SW480 (cell line): Measurements from ENCODE around the gene RNF115.
"Not testable (repeated sequence)": the region's sequence is repeated elsewhere in the genome, so short reads cannot be mapped to it uniquely, and the experiment has no call there.

Experiments used
- DNase-seq: peaks from one replicate; pipeline ENCODE4 v3.0.0-alpha.2; 2016; ENCODE audit warnings: low spot score

Gene RNF115

DNA sequence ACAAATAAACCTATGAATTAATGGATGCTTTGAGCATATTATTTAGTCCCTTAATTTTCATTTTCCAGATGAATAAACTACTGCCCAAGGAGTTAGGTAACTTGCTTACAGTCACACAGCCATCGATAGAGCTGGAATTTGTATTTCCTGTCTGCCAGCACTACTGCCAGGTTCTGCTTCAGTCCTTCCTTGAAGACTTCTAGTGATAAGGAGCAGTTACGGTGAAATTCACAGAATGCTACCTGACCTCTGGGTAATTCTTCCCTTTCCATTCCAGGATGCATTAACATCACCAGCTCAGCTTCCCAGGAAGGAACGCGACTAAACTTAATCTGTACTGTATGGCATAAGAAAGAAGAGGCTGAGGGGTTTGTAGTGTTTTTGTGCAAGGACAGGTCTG lies 93.4 kb downstream of the RNF115 start:
- DNase-seq: no peak

DNA sequence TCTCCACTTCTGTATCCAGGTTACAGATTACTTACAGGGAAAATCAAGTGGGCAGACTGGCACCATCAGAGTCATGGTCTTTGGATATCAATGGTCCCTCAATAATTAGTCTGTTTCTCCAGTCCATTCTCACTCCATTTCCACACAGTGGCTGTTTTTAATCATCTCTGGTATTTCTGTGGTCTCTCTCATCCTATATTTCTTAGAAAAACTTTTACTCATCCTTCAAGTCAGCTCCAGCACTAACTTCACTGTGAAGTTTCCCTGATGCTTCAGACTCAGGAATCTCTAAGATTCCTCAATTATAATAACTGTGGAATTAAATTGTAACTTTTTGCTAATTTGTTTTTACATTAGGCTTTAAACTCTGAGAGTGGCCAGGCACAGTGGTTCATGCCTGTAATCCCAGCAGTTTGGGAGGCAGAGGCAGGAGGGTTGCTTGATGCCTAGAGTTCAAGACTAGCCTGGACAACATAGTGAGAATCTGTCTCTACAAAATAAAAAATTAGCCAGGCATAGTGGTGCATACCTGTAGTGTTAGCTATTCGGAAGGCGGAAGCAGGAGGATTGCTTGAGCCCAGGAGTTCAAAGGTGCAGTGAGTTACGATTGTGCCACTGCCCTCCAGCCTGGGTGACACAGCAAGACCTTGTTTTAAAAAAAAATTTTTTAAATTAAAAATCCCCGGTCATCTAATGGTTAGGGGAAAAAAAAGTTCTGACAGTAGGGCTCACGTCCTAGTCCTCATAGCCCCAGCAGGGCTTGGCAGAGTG lies 94.0 kb downstream of the RNF115 start:
- no peak for DNase-seq

DNA sequence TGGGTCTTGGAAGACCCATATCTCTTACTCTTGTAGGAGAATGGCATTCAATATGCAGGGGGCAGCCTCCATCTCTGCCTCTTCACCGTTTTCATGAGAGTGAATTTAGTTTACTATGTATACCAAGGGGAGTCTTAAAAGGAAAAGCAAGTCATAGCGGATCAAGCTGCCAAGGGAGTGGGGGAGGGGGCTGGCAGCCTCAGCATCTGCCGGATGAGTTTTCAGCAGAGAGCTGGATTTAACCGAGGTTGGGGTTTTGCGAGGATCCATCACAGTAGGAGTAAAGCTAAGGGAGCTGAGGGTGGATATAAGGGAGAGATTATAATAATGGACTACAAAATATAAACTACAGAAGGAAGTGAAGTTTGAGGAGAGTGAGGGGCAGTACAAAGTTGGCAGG lies 94.7 kb downstream of the RNF115 start:
- no peak for DNase-seq

DNA sequence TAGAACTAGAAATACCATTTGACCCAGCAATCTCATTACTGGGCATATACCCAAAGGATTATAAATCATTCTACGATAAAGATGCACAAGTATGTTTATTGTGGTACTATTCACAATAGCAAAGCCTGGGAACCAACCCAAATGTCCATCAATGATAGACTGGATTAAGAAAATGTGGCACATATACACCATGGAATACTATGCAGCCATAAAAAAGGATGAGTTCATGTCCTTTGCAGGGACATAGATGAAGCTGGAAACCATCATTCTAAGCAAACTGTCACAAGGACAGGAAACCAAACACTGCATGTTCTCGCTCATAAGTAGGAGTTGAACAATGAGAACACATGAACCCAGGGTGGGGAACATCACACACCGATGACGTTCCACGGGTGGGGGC lies 97.7 kb downstream of the RNF115 start:
- not testable (repeated sequence) for DNase-seq

DNA sequence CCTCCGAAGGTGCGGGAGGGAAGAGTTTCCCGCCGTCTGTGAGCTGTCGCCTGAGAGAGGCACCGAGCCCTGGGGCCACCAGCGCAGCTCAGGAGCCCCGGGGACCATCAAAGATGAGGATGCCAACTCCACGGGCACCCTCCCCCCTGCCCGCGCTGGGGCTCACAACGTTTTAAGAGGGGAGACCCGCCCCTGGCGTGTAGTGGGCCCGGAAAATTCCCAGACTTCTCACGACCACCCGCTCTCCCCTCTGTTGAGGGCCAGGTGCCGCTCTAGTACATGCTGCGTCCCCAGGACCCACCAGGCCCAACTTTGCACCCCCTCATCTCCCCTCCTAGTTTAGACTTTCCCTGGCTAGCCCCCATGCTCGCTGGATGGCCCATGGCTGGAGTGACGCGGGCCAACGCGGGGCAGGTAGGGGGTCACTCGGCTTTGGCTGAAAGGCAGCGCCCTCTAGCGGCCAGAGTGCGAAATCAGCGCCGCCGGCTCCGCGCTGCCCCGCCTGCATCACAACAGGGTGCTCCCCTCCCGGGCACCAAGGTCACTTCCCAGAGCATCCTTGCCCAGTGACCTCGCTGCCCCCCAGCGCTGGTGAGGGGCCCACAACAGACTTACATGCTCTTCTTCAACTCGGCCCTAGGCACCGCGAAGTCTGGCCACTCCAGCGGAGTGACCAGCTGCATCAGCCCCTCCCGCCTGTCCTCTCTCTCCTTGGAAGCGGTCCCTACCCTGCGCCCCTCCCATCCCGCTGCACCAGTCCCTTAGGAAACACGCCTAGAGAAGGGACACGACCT lies 102.8 kb downstream of the RNF115 start:
- DNase-seq: peak; percentile 45

DNA sequence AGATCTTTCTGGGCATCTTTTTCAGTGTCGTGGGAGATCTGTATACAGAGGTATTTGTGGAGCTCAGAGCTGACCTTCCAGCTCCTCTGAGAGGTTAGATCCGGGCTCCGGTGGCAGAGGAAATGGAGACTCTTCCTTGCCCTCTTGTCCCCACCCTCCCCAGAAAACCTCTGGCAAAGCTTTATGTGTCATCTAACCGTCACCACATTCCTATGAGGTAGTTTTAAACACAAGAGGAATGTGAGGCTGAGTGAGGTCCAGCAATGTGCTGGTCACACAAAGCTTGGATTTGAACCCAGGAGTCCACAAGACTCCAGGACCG lies 103.4 kb downstream of the RNF115 start:
- DNase-seq: no peak

DNA sequence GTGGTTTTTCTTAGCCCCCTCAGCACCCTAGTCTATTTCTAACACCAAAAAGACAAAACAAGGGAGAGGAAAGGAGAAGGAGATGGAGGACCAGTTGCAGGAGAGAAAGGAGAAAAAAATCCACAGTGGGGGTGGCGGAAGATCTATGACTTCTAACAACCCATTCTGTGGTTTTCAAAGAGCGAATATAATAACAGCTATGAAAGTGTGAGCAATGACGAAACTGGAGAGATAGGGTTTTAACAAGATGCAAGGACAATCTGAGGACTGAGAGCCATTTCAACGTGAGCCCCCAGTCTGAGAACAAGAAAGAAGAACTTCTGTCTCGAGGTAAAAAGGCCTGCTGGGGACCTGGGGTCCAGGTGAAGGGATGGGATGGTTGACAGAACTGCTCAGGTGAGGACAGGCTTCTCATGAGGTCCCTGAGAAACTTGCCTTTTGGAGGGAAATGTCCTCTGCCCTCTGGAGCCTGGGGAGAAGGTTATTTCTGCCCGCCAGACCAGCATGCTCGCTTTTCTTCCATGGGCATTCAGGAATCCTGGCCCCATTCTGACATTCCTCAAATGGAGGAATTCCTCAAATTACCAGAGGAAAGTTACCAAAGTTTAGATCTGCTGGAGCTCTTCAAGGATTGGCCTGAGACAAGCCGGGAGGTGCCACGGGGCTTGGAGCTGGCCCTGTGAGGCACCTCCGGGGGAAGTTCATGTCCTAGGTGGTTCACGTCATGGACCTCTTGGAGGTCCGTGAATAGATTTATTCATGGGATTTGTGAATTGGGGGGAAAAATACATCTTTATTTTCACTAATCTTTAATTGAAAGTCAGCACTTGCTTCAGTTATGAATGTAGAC lies 104.4 kb downstream of the RNF115 start, which contains the start of gene CD160:
Gene CD160, plus strand, starts transcription at position 270 of the 850 bp plus-strand sequence. CDS start 8,829 bp downstream, outside the sequence.
- DNase-seq: no peak

DNA sequence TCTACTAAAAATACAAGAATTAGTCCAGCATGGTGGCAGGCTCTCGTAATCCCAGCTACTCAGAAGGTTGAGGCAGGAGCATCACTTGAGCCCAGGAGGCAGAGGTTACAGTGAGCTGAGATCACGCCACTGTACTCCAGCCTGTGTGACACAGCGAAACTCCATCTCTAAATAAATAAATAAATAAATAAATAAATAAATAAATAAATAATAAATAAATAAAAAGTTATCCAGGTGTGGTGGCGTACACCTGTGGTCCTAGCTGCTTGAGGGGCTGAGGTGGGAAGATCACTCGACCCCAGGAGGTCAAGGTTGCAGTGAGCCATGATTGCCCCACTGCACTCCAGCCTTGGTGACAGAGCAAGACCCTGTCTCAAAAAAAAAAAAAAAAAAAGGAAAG lies 105.4 kb downstream of the RNF115 start:
- DNase-seq: not testable (repeated sequence)

DNA sequence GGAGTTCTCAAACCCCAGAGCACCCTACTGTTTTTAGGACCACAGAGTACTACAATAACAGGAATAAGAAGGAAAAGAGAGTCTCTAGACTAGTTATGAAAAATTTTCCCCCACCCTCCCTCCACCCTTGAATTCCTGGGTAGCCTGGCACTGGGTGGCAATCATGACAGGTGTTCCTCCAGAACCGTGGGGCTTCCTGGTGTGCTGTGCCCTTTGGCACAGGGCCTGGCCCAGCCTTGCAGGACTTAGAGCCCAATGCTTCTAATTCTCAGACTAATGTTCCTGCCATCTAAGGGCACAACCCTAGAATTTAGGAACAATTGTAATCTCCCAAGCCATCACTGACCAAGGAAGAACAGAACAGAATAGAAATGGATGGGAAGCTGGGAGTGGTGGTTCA lies 106.1 kb downstream of the RNF115 start:
- no peak for DNase-seq

DNA sequence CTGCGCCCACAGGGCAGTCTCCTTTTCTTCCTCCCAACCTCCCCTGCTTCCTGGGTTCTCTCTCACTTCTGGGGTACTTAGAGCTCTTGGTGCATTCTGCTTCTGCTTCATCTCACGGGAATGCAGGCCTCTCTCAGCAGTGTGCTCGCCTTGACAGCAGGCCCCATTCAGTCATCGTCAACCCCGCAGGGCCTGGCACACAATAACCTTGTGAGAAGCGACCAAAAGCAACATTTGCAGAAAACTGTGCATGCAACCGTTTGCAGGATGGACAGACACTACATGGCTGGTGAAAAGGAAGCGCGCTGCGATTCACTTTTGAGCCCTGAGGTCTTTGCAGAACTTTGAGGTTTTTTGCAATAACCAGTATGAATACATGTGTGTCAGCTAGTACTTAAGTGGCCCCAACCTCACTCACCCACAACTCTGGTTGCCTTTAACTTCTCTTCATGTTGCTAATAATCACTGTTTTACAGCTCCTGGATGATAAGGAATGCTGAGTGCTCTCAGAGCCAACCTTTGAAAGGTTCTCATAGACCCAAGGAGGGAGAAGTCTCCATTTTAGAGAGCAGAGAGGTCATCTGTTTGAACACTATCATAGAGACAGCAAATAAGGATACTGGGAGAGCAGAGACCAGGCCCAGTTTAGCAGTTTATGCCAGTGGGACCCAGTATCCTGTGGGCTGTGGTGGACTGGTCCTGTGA lies 107.1 kb downstream of the RNF115 start:
- no peak for DNase-seq

DNA sequence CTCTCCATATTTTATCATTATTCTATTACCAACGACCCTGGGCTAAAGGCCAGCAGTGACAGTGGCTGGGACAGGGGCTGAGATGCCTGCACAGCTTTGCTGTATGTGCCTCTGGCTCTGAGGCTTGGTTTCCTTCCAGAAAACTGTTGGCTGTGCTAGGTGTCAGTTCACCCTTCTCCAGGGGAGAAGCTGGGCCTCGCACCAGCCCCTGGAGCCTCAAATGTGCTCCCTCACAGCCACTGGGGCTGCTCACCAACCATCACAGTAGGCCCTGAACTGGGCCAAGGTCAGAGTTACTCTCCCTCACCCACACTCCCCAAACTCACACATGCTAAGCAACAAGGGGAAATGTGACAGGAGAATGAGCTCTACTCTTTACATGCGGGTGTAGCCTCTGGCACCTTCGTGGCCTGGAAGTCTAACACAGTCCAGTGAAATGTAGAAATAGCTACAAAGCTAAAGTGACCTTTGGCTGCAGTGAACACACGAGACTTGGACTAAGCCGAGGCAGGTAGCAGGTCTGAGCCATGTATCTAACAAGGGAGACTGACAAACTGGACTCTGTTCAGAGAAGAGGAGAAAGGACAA lies 109.3 kb downstream of the RNF115 start:
- DNase-seq: no peak

DNA sequence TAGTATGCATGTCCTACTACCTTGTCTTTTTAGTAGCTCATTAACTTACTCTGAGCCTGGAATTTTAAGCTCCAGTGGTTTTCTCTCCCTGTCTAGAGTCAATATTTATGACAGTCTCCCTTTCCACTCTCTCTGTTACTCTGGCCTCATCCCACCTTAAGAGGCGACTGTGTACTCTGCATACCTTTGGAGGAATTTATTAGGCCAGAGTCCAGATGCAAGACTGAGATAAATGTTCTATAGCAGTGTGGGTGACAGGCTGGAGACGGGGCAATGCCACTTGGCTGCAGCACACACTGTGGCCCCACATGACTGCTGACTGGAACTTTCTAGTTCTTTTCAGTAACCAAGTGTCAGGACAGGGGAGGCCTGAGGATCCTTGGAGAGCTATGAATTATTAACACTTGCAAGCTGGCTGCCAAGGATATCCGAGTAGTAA lies 112.7 kb downstream of the RNF115 start:
- peak; percentile 16 for DNase-seq

DNA sequence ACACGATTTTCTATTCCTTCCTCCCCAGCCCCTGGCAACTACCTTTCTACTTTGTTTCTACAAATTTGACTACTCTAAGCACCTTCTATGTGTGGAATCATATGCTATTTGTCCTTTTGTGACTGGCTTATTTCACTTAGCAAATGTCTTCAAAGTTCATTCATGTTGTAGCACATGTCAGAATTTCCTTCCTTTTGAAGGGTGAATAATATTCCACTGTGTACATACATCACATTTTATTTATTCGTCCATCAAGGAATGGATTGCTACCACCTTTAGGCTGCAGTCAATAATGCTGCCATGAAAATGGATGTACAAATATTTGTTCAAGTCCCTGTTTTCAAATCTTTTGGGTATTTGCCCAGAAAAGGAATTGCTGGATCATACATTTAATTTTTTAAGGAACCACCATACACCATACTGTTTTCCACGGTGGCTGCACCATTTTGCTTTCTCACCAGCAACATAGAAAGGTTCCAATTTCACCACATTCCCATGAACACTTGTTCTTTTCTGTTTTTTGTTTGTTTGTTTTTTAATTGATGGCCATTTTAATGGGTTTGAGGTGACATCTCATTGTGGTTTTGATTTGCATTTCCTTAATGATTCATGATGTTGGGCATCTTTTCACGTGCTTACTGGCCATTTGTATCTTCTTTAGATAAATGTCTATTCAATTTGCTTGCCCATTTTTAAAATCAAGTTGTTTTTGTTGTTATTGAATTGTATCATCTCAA lies 113.4 kb downstream of the RNF115 start:
- no peak for DNase-seq

DNA sequence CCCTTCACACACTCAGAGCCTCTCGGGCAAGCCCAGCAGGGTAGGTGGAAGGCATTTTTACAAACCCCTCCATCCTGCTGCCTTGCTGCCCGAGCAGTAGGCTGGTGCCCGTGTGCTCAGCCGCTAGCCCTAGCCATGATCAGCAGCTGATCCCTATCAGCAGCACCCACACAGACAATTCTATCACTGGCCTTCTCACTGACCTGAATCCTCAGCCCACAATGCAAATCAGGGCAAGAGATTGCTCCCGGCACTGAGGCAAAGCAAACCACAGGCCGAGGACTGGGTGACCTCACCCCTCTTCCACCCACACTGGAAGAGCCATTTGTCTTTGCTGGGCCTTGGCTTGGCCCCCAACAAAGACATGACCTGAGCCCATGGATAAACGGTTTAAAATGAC lies 115.8 kb downstream of the RNF115 start:
- DNase-seq: no peak

DNA sequence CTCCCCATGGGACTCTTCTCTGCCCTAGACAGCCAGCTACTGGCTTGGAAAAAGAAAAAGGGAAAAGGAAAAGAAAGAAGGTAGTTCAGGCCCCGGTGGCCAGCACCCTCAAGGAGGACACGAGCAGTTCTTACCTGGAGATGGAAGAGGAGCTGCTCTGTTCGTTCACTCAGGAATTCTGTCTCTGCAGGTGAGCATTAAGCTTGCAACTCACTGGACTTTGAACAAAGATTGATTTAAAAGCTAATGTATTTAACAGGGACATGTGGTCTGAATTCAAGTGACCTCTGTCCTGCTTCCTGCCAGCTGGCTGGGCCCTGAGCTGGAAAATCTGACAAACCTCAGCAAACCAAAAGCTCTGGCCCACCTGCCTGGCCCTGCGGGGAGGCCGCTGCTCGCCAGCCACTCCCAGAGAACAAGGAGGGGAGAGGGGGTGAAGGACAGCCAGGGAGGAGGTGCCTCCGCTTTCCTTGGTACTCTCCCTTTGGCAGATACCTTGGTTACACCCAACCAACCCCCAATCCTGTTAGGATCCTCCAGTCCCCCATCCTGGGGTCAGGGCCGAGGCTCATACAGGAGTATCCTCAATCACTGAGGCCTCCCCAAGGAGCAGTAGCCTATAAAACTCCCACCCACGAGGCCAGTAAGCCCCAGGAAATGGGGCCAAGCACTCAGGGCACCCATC lies 116.6 kb downstream of the RNF115 start, which contains the start of gene PDZK1:
Gene PDZK1, minus strand, starts transcription at position 186 of the 685 bp plus-strand sequence. CDS start 19,347 bp downstream, outside the sequence.
- no peak for DNase-seq

DNA sequence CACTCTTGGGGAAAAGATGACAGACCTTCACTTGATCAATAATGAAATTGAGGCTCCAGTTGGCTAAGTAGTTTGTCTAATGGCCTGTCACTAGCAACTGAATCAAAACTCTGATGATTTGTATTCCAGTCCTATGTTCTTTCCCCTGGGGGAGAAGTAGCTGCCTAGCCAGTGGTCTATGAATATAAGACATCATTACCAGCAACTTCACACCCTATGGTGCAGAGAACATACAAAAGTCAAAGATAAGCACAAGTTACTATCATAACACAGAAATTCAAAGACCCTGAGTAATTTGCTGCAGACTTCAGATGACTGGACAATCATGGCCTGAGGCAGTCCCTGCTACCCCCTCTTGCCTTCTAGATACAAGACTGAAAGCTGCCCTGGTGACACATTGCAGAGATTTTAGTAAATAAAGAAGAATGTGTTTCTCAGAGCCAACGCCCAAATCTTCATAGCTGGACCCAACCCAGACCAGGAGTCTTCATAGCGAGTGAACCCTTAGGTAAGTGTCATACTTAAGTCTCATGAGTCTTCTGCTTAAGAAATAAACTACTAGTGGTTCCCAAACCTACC lies 117.7 kb downstream of the RNF115 start:
- DNase-seq: no peak

DNA sequence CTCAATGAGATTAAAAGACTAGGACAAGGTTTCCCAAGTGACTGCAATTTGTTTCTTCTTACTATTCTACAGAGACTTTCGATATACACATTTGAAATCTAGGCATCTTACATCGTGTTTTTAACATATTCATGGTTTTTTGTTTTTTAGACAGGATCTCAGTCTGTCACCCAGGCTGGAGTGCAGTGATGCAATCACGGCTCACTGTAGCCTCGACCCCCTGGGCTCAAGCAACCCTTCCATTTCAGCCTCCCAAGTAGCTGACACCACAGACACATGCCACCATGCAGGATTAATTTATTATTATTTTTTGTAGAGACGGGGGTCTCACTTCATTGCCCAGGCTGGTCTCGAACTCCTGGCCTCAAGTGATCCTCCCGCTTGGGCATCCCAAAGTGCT lies 118.3 kb downstream of the RNF115 start:
- DNase-seq: no peak

DNA sequence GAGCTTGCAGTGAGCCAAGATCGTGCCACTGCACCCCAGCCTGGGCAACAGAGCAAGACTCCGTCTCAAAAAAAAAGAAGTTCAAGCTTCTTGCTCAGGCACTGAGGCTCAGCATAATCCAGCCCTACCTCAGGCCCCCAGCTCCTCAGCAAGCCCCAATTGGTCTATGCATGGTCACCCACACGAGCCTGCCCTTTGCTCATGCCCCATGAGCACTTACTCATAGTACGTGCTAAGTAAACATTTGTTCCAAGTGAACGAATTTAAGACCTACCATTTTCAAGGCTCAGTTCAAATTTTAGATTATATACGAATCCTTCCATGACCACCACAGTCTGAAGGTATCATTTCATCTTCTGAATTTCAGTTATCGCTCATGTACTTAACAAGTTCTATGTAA lies 121.1 kb downstream of the RNF115 start:
- DNase-seq: no peak

DNA sequence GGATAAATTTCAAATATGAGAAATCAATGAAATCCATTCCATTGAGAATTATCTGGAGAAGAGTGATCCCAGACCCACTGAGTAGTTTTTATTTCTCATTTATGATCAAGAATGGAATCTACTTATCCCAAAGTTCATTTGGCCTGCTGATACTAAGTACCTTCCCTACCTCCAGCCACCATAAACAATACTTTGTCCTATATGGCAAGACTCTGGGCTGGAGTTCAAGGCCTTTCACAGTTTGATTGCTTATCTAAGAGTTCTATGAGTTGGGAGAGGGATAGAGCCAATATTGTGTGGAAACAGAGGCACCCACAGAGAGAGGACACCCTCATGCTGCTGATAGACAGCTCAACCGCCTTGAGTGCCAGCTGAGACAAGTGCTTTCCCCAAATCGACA lies 121.8 kb downstream of the RNF115 start:
- DNase-seq: no peak
